Measurements from ENCODE around the gene COL13A1. TPM values are rescaled to one million over a fixed set of nuclear protein-coding genes. Genes with fewer than 3 reads are reported as not detected.

The COL13A1 gene
- total RNA-seq, 2 donors from 2014 or later: 0.48 to 1.3 TPM

- no peak for DNase-seq (ENCODE audit: low spot score)
- intact Hi-C loops (cut with DNase I): no loop called here
These were observed 164.4 kb downstream of the COL13A1 start for GRCh38 chr10:69965919-69966662.

- DNase-seq (ENCODE audit: low spot score): no peak
- intact Hi-C loops (cut with DNase I): no loop called here
These were observed 167.1 kb downstream of the COL13A1 start for GRCh38 chr10:69968830-69969229.

GRCh38 chr10:69969977-69970376 is 168.3 kb downstream of the COL13A1 start:
- DNase-seq (ENCODE audit: low spot score): no peak
- intact Hi-C loops (cut with DNase I): no loop called here

- intact Hi-C loops (cut with DNase I): no loop called here
- DNase-seq (ENCODE audit: low spot score): no peak
These were observed 171.3 kb downstream of the COL13A1 start for GRCh38 chr10:69972981-69973397.

- DNase-seq (ENCODE audit: low spot score): no peak
- intact Hi-C loops (cut with DNase I): no loop called here
These were observed 172.0 kb downstream of the COL13A1 start for GRCh38 chr10:69973678-69974077.

GRCh38 chr10:69974551-69975155 is 172.9 kb downstream of the COL13A1 start:
- no peak for DNase-seq (ENCODE audit: low spot score)
- intact Hi-C loops (cut with DNase I): no loop called here

- DNase-seq (ENCODE audit: low spot score): no peak
- intact Hi-C loops (cut with DNase I): no loop called here
These were observed 175.3 kb downstream of the COL13A1 start for GRCh38 chr10:69976795-69977546.

GRCh38 chr10:69979174-69979573 is 177.5 kb downstream of the COL13A1 start:
- DNase-seq (ENCODE audit: low spot score): no peak
- intact Hi-C loops (cut with DNase I): no loop called here

GRCh38 chr10:69980672-69981071 is 179.0 kb downstream of the COL13A1 start:
- intact Hi-C loops (cut with DNase I): no loop called here
- DNase-seq (ENCODE audit: low spot score): no peak

GRCh38 chr10:69988094-69988493 is 186.4 kb downstream of the COL13A1 start:
- intact Hi-C loops (cut with DNase I): no loop called here
- DNase-seq (ENCODE audit: low spot score): no peak

GRCh38 chr10:69991151-69991550 is 189.4 kb downstream of the COL13A1 start:
- intact Hi-C loops (cut with DNase I): loop anchor here in 1 of 2 donors (10.0 kb wide), 1 partner anchor 996 kb away; no protein-coding TSS in a partner anchor
- DNase-seq (ENCODE audit: low spot score): no peak

GRCh38 chr10:69994262-69994661 is 192.6 kb downstream of the COL13A1 start:
- intact Hi-C loops (cut with DNase I): loop anchor here in 1 of 2 donors (10.0 kb wide), 1 partner anchor 999 kb away; no protein-coding TSS in a partner anchor
- no peak for DNase-seq (ENCODE audit: low spot score)

GRCh38 chr10:69996611-69997010 is 194.9 kb downstream of the COL13A1 start:
- no peak for DNase-seq (ENCODE audit: low spot score)
- intact Hi-C loops (cut with DNase I): loop anchor here in 1 of 2 donors (10.0 kb wide), 1 partner anchor 1002 kb away; no protein-coding TSS in a partner anchor

- intact Hi-C loops (cut with DNase I): no loop called here
- DNase-seq (ENCODE audit: low spot score): no peak
These were observed 198.6 kb downstream of the COL13A1 start for GRCh38 chr10:70000262-70000661.

- DNase-seq (ENCODE audit: low spot score): no peak
- intact Hi-C loops (cut with DNase I): no loop called here
These were observed 205.6 kb downstream of the COL13A1 start for GRCh38 chr10:70007116-70007820.

Other genes starting within 250 kb of the COL13A1 start
- not detected for gene NEUROG3, start 228.5 kb upstream of the COL13A1 start, total RNA-seq
- 1 to 10 TPM; 2.2 to 3.1 TPM for gene FAM241B, start 171.7 kb upstream of the COL13A1 start, total RNA-seq